Measurements from ENCODE around the gene CAPN14.

GRCh38 chr2:31214444-31214915 lies 2.8 kb downstream of the CAPN14 start:
- TF ChIP-seq POLR2AphosphoS5 (IDR thresholded peaks at IDR 0.05), result no peak
- TF ChIP-seq CTCF (IDR thresholded peaks at IDR 0.05), result no peak
- no peak for TF ChIP-seq POLR2A (IDR thresholded peaks at IDR 0.05)
